Body of pancreas (tissue), 4 donors: ENCODE measurements around the gene KLF9. TPM values are rescaled to one million over a fixed set of nuclear protein-coding genes. Genes with fewer than 3 reads are reported as not detected.

ENCODE experiments used
- ATAC-seq: fragments of 150-250 bp; one replicate; pipeline ENCODE4 v1.9.1; 2016
- DNase-seq, 4 donors: peaks; one replicate each; pipeline ENCODE4 v3.0.0-alpha.2; 2019
- H3K27ac ChIP-seq, 4 donors: fragments of 200-600 bp; sonication (generic); 1 replicate in 3 of 4; 2 replicates in 1 of 4; pipeline versions ENCODE4 v1.5.1 to v1.6.1; 2016 to 2019; ENCODE audit warnings: mild to moderate bottlenecking in 1 of 4, mixed read lengths in 1 of 4, moderate library complexity in 1 of 4
- H3K27me3 ChIP-seq, 2 donors: fragments of 200-600 bp; sonication (generic); one replicate each; pipeline ENCODE4 v1.6.0; 2016; ENCODE audit warnings: mild to moderate bottlenecking in 1 of 2
- H3K36me3 ChIP-seq, 2 donors: fragments of 200-600 bp; sonication (generic); replicated peaks in 1 of 2; 2 replicates each; pipeline ENCODE4 v1.5.1; 2016; ENCODE audit warnings: low read depth in 2 of 2; ENCODE audit not compliant: insufficient read depth in 1 of 2
- H3K4me1 ChIP-seq: fragments of 200-600 bp; sonication (generic); one replicate; pipeline ENCODE4 v1.6.0; 2016
- H3K4me3 ChIP-seq, 2 donors: fragments of 200-600 bp; sonication (generic); 1 replicate in 1 of 2; 2 replicates in 1 of 2; pipeline ENCODE4 v1.5.1; 2016 to 2019
- H3K9me3 ChIP-seq, 3 donors: fragments of 200-600 bp; sonication (generic); 1 replicate in 2 of 3; 2 replicates in 1 of 3; pipeline ENCODE4 v1.5.1; 2016
- POLR2A ChIP-seq, 3 donors: fragments of 450-650 bp; IDR thresholded peaks; one replicate each; pipeline ENCODE4 v1.6.1; 2016; ENCODE audit warnings: antibody characterized with exemption in 3 of 3, mild to moderate bottlenecking in 2 of 3
- WGBS, 2 donors: methylation state at CpG; one replicate each; pipeline ENCODE4 v1.1.5; 2017; 5-methylcytosine and 5-hydroxymethylcytosine counted together
- intact Hi-C: fragments of 100-400 bp; cut with DNase I; formaldehyde crosslinking; loops from one replicate; pipeline ENCODE4 v1.15.1; 2023
- total RNA-seq, 2 donors: library from RNA; depleted of rRNA; stranded (reverse); fragments of >200 nt; gene quantifications; one replicate each; pipeline ENCODE4 v1.1.0, GENCODE V29; 2016
- TF ChIP-seq, protein P1 (sequence below), 7 experiments: fragments of 450-650 bp in 4 of 7; fragments of 200-600 bp in 3 of 7; sonication (generic) in 3 of 7; IDR thresholded peaks; one replicate each; pipeline ENCODE4 v1.5.1; 2016 to 2019; ENCODE audit warnings: antibody characterized with exemption in 7 of 7

The KLF9 gene
- total RNA-seq, 2 donors from 2014 or later, result 38.1 to 63.6 TPM

DNA sequence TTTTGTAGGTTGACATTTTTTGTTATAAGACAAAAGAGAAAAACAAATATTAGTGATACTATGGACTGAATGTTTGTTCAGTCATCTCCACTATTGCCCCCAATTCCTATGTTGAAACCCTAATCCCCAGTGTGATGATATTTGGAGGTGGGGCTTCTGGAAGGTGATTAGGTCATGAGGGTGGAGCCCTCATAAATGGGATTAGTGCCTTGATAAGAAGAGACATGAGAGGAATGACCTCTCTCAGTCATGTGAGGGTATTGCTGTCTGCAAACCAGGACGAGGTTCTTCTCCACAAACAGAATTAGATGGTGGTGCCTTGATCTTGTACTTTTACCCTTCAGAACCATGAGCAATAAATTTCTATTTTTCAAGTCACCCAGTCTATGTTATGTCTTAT, 34.5 kb upstream of the KLF9 start:
- H3K9me3 ChIP-seq, result no peaks in the 10 kb centered on the region
- H3K36me3 ChIP-seq, result no peaks in the 10 kb centered on the region
- intact Hi-C loops, result no loop called here
- no peaks in the 10 kb centered on the region for H3K4me1 ChIP-seq
- DNase-seq, result no peak
- H3K27me3 ChIP-seq, result no peaks in the 10 kb centered on the region
- H3K4me3 ChIP-seq, result no peak overlapping the region
- TF ChIP-seq POLR2A (IDR thresholded peaks at IDR 0.05), result no peak
- TF ChIP-seq, protein P1, sequence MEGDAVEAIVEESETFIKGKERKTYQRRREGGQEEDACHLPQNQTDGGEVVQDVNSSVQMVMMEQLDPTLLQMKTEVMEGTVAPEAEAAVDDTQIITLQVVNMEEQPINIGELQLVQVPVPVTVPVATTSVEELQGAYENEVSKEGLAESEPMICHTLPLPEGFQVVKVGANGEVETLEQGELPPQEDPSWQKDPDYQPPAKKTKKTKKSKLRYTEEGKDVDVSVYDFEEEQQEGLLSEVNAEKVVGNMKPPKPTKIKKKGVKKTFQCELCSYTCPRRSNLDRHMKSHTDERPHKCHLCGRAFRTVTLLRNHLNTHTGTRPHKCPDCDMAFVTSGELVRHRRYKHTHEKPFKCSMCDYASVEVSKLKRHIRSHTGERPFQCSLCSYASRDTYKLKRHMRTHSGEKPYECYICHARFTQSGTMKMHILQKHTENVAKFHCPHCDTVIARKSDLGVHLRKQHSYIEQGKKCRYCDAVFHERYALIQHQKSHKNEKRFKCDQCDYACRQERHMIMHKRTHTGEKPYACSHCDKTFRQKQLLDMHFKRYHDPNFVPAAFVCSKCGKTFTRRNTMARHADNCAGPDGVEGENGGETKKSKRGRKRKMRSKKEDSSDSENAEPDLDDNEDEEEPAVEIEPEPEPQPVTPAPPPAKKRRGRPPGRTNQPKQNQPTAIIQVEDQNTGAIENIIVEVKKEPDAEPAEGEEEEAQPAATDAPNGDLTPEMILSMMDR (IDR thresholded peaks at IDR 0.05), result no peak
- no peak overlapping the region for H3K27ac ChIP-seq
- WGBS, 2 donors, result 88 to 95% methylated on average over 1 of the region's 1 CpG
- ATAC-seq, result no peak

DNA sequence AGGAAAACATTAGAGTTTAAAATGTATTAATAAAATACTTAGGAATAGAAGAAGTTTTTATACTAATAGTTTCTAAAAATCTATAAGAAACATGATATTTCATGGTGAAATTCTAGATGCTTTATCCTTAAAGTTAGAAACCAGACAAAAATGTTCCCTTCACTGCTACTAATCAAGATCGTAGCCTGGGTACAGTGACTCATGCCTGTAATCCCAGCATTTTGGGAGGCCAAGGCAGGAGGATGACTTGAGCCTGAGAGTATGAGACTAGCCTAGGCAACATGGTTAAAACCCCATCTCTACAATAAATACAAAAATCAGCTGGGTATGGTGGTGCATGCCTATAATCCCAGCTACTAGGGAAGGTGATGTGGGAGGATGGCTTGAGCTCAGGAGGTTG, 30.4 kb upstream of the KLF9 start:
- Histone ChIP-seq H3K4me1 (peaks cover 8% of the 10 kb centered on the region), H3K27ac (no peak overlapping the region), H3K9me3 (no peaks in the 10 kb centered on the region), H3K27me3 (no peaks in the 10 kb centered on the region), H3K4me3 (no peak overlapping the region), H3K36me3 (no peaks in the 10 kb centered on the region)
- WGBS, 2 donors, result 94 to 96% methylated on average over 1 of the region's 1 CpG
- DNase-seq (no peak), ATAC-seq (no peak)
- TF ChIP-seq, protein P1 (IDR thresholded peaks at IDR 0.05), result no peak
- no peak for TF ChIP-seq POLR2A (IDR thresholded peaks at IDR 0.05)
- intact Hi-C loops, result no loop called here

DNA sequence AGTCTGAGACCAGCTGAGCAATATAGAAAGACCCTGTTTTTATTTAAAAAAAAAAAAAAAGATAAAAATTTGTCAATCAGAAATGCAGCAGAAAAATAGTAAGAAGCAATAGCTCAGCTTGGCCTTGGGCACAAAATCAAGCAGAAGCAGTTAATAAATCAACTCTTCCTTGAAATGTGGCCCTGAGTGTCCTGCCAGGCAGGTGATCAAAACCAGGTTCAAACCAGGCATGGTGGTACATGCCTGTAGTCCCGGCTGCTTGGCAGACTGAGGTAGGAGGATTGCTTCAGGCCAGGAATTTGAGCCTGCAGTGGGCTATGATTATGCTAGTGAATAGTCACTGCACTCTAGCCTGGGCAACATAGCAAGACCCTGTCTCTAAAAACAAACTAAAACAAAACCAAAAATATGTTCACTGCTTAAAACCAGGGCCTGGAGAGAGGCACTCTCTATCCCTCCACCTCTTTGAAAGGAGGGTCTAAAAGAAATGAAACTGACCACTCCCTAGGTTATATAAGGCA, 27.9 kb upstream of the KLF9 start:
- no peak for TF ChIP-seq POLR2A (IDR thresholded peaks at IDR 0.05)
- TF ChIP-seq, protein P1 (IDR thresholded peaks at IDR 0.05), result no peak
- no peaks in the 10 kb centered on the region for H3K9me3 ChIP-seq
- no peaks in the 10 kb centered on the region for H3K27me3 ChIP-seq
- no peaks in the 10 kb centered on the region for H3K36me3 ChIP-seq
- no peak overlapping the region for H3K27ac ChIP-seq
- H3K4me3 ChIP-seq, result no peak overlapping the region
- peaks cover 28% of the 10 kb centered on the region for H3K4me1 ChIP-seq
- WGBS, 2 donors, result 43 to 47% methylated on average over 1 of the region's 1 CpG
- no peak for ATAC-seq
- no peak for DNase-seq
- intact Hi-C loops, result no loop called here

DNA sequence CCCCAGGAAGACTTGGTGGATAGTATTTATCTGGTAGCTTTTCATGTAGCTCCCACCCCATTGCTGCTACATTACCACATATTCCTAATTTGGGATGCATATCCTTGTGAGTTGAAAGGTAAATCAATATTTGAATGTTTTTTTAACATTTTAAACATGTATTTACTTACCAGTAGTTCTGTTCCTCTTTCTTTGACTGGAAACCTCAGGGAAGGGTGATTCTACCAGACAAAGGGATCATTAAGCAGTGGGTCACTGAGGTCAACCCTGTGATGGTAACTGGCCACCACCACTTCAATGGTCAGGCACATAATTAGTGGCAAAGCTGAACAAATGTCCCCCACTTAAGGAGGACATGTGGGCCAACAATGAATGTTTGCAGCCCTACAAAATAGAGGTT, 27.2 kb upstream of the KLF9 start:
- Histone ChIP-seq H3K9me3 (no peaks in the 10 kb centered on the region), H3K27me3 (no peaks in the 10 kb centered on the region), H3K27ac (no peak overlapping the region), H3K4me1 (peaks cover 28% of the 10 kb centered on the region), H3K4me3 (no peak overlapping the region), H3K36me3 (no peaks in the 10 kb centered on the region)
- DNase-seq (no peak), ATAC-seq (no peak)
- TF ChIP-seq, protein P1 (IDR thresholded peaks at IDR 0.05), result no peak
- no peak for TF ChIP-seq POLR2A (IDR thresholded peaks at IDR 0.05)
- intact Hi-C loops, result no loop called here

DNA sequence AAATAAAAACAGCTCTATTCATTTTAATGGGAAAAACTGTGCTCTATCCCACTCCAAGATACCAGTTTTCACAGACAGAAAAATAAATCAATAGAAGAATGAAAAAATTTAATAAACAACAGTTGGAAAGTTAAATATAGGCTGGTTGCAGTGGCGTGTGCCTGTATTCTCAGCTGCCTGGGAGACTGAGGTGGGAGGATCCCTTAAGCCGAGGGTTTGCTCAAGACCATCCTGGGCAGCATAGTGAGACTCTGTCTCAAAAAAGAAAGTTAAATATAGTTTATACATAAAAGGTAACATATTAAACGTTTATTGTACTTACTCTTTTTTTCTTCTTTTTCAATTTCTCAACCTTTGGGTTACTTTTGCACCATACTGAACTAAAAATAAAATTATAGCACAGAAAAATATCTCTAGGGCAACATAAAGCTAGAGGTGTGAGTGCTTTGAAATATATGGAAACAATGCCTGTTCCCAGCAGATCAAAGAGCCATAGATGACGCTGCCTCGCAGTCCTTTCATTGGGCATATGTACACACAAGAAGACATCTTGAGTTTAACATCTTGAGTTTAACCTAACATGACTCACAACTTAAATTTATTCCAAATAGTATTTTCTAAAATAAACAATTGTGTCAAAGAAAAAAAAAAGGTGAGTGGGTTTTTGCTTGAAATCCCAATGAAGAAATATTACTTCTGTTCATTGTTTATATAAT, 25.7 kb upstream of the KLF9 start:
- H3K27ac ChIP-seq, result peak overlapping the region in 1 of 4 donors; percentile 8
- H3K4me1 ChIP-seq, result peaks cover 32% of the 10 kb centered on the region
- no peaks in the 10 kb centered on the region for H3K27me3 ChIP-seq
- H3K9me3 ChIP-seq, result no peaks in the 10 kb centered on the region
- intact Hi-C loops, result no loop called here
- no peak overlapping the region for H3K4me3 ChIP-seq
- ATAC-seq (no peak), DNase-seq (no peak)
- no peaks in the 10 kb centered on the region for H3K36me3 ChIP-seq
- TF ChIP-seq, protein P1 (IDR thresholded peaks at IDR 0.05), result no peak
- TF ChIP-seq POLR2A (IDR thresholded peaks at IDR 0.05), result no peak
- WGBS, 2 donors, result 32% methylated on average over 5 of the region's 5 CpGs
